ENCODE results near the gene SCYGR3.

DNA sequence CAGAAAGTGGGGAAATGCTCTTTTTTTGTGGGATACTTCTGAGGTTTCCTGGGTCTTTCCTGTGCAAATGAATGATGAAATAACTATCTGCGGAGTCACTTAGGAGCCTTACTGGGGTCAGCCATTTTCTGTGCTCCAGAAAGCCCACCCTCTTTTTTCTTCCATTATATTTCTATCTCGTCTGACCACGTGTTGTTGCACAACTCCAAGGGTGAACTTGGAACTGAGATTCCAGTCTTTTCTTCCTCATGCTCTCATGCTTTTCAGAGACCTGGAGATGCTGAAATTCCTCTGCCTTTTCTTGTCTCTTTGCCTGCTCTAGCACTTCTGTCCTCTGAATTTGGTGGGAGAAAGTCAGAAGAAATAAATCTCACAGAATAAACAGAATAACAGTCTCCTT lies 47.2 kb upstream of the SCYGR3 start:
- no peak for TF ChIP-seq CTCF (IDR thresholded peaks at IDR 0.05 in 4 of 5, conservative IDR thresholded peaks at IDR 0.05 in 1 of 5)
- no peak for TF ChIP-seq POLR2A (IDR thresholded peaks at IDR 0.05)
